ENCODE measurements around the gene GRHPR. TPM values are rescaled to one million over a fixed set of nuclear protein-coding genes. Genes with fewer than 3 reads are reported as not detected.
A peak's percentile ranks its signal among the peaks of the same experiment; 100 is the strongest.
"Not testable (repeated sequence)": the region's sequence is repeated elsewhere in the genome, so short reads cannot be mapped to it uniquely, and the experiment has no call there.

GRHPR gene
- total RNA-seq, 1 donor from 2014 or later, result 113 TPM

- DNase-seq, result no peak
These were observed 27.6 kb downstream of the GRHPR start for GRCh38 chr9:37449862-37450632.

GRCh38 chr9:37451628-37452027 is 29.1 kb downstream of the GRHPR start:
- no peak for DNase-seq

- DNase-seq, result no peak
These were observed 30.1 kb downstream of the GRHPR start for GRCh38 chr9:37452611-37453010.

GRCh38 chr9:37453827-37454226 is 31.3 kb downstream of the GRHPR start:
- DNase-seq, result no peak

- no peak for DNase-seq
These were observed 31.7 kb downstream of the GRHPR start for GRCh38 chr9:37454238-37454637.

GRCh38 chr9:37455884-37456647 is 33.6 kb downstream of the GRHPR start:
- DNase-seq, result no peak

- DNase-seq, result peak; percentile 27
These were observed 34.3 kb downstream of the GRHPR start for GRCh38 chr9:37456817-37457216.

- DNase-seq, result no peak
These were observed 41.5 kb downstream of the GRHPR start for GRCh38 chr9:37464006-37464405.

- DNase-seq, result peak; percentile 89
These were observed 42.1 kb downstream of the GRHPR start for GRCh38 chr9:37464426-37465248.

GRCh38 chr9:37465249-37466036 is 42.9 kb downstream of the GRHPR start, which contains the start of gene ZBTB5:
ZBTB5 (minus strand) TSS chr9:37465450; CDS start chr9:37442551, 22,899 bp downstream.
- peak; percentile 100 for DNase-seq

GRCh38 chr9:37466037-37466709 is 43.7 kb downstream of the GRHPR start:
- DNase-seq, result peak; percentile 94

- not testable (repeated sequence) for DNase-seq
These were observed 45.0 kb downstream of the GRHPR start for GRCh38 chr9:37467530-37467929.

- DNase-seq, result no peak
These were observed 46.1 kb downstream of the GRHPR start for GRCh38 chr9:37468620-37469019.

- peak; percentile 43 for DNase-seq
These were observed 49.6 kb downstream of the GRHPR start for GRCh38 chr9:37471942-37472684.

- DNase-seq, result not testable (repeated sequence)
These were observed 51.5 kb downstream of the GRHPR start for GRCh38 chr9:37473982-37474381.

GRCh38 chr9:37474438-37474837 is 51.9 kb downstream of the GRHPR start:
- DNase-seq, result no peak

GRCh38 chr9:37476930-37477329 is 54.4 kb downstream of the GRHPR start:
- DNase-seq, result no peak

- DNase-seq, result not testable (repeated sequence)
These were observed 54.9 kb downstream of the GRHPR start for GRCh38 chr9:37477443-37477842.

- DNase-seq, result not testable (repeated sequence)
These were observed 55.6 kb downstream of the GRHPR start for GRCh38 chr9:37477987-37478619.

GRCh38 chr9:37480759-37481158 is 58.3 kb downstream of the GRHPR start:
- DNase-seq, result no peak
